Measurements from ENCODE around the gene LUZP1.

The LUZP1 gene

GRCh38 chr1:23080885-23081284 lies 87.8 kb downstream of the LUZP1 start:
- H3K4me3 ChIP-seq (replicated peaks; ENCODE audit: low read depth, low read length): no peak overlapping the region
- DNase-seq (ENCODE audit: extremely low read depth, low read depth): no peak
- TF ChIP-seq CTCF (IDR thresholded peaks at IDR 0.05; ENCODE audit: low read depth, low read length, missing control alignments): no peak

GRCh38 chr1:23079025-23079424 lies 89.6 kb downstream of the LUZP1 start:
- no peak for TF ChIP-seq CTCF (IDR thresholded peaks at IDR 0.05; ENCODE audit: low read depth, low read length, missing control alignments)
- DNase-seq (ENCODE audit: extremely low read depth, low read depth): no peak
- H3K4me3 ChIP-seq (replicated peaks; ENCODE audit: low read depth, low read length): no peak overlapping the region

GRCh38 chr1:23074012-23074411 lies 94.6 kb downstream of the LUZP1 start:
- no peak overlapping the region for H3K4me3 ChIP-seq (replicated peaks; ENCODE audit: low read depth, low read length)
- no peak for DNase-seq (ENCODE audit: extremely low read depth, low read depth)
- TF ChIP-seq CTCF (IDR thresholded peaks at IDR 0.05; ENCODE audit: low read depth, low read length, missing control alignments): no peak

GRCh38 chr1:23069675-23070074 lies 99.0 kb downstream of the LUZP1 start:
- no peak for DNase-seq (ENCODE audit: extremely low read depth, low read depth)
- no peak overlapping the region for H3K4me3 ChIP-seq (replicated peaks; ENCODE audit: low read depth, low read length)
- TF ChIP-seq CTCF (IDR thresholded peaks at IDR 0.05; ENCODE audit: low read depth, low read length, missing control alignments): no peak

- no peak for TF ChIP-seq CTCF (IDR thresholded peaks at IDR 0.05; ENCODE audit: low read depth, low read length, missing control alignments)
These were observed 99.5 kb downstream of the LUZP1 start for GRCh38 chr1:23069149-23069548.

GRCh38 chr1:23066075-23066474 lies 102.6 kb downstream of the LUZP1 start:
- no peak for TF ChIP-seq CTCF (IDR thresholded peaks at IDR 0.05; ENCODE audit: low read depth, low read length, missing control alignments)
- no peak for DNase-seq (ENCODE audit: extremely low read depth, low read depth)
- H3K4me3 ChIP-seq (replicated peaks; ENCODE audit: low read depth, low read length): no peak overlapping the region

More at GRCh38 chr1:23069149-23069548, 99.5 kb downstream of the LUZP1 start:
- DNase-seq (ENCODE audit: extremely low read depth, low read depth): no peak
- no peak overlapping the region for H3K4me3 ChIP-seq (replicated peaks; ENCODE audit: low read depth, low read length)

- no peak overlapping the region for H3K4me3 ChIP-seq (replicated peaks; ENCODE audit: low read depth, low read length)
- DNase-seq (ENCODE audit: extremely low read depth, low read depth): no peak
- TF ChIP-seq CTCF (IDR thresholded peaks at IDR 0.05; ENCODE audit: low read depth, low read length, missing control alignments): no peak
These were observed 103.3 kb downstream of the LUZP1 start for GRCh38 chr1:23065385-23065784.
